Measurements from ENCODE around the gene GALNS.

The GALNS gene

GRCh38 chr16:88869673-88869980 is 12.9 kb upstream of the GALNS start:
- FAIRE-seq = no peak
- TF ChIP-seq POU2F2 (IDR thresholded peaks at IDR 0.05; ENCODE audit: low read depth, low read length) (no peak), PAX5 (IDR thresholded peaks at IDR 0.05; ENCODE audit: insufficient read depth, low read length, severe bottlenecking) (no peak), POLR2A (IDR thresholded peaks at IDR 0.05; ENCODE audit: low read depth, low read length) (no peak), SPI1 (IDR thresholded peaks at IDR 0.05; ENCODE audit: low read depth, low read length) (no peak), POLR2AphosphoS5 (IDR thresholded peaks at IDR 0.05; ENCODE audit: low read depth, low read length) (no peak), TAF1 (IDR thresholded peaks at IDR 0.05; ENCODE audit: low read depth, low read length) (no peak)

DNA sequence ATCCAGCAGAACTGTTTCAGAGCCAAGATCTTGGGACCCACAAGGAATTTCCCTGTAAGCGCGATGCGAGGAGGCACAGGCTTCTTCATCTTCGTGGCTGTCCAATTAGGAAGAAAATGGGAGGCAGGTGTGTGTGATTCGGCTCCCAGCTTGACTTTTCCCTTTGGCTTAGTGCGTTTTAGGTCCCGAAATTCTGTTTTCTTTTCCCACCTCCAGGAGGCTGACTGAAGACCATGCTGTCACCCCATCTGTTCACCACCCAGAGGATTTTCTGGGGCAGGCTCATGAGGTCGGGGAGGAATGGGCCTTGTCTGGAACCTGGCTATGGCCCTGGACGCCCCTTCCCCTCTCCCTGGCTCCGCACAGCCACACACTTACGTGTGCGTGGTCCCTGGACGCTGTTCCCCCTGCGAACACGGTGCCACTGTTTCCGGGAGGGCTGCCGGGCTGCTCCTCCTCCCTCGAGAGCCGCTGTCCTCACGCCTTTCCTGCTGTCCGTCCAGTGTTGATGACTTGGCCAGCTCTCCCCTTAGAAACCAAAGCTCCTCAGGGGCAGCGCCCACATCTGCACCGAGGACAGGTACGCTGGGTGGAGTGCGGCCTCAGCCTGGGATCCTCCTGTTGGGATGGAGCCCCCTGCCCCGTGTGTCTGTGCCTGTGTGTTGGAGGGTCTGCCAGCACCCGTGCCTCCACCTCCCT is 12.4 kb upstream of the GALNS start:
- no peak for DNase-seq (ENCODE audit: insufficient read length, low spot score)
- no peak for TF ChIP-seq TAF1 (IDR thresholded peaks at IDR 0.05; ENCODE audit: low read depth, low read length)
- TF ChIP-seq POLR2AphosphoS5 (IDR thresholded peaks at IDR 0.05; ENCODE audit: low read depth, low read length) = no peak
- no peak for TF ChIP-seq POU2F2 (IDR thresholded peaks at IDR 0.05; ENCODE audit: low read depth, low read length)
- TF ChIP-seq SPI1 (IDR thresholded peaks at IDR 0.05; ENCODE audit: low read depth, low read length) = no peak
- TF ChIP-seq POLR2A (IDR thresholded peaks at IDR 0.05; ENCODE audit: low read depth, low read length) = no peak
- no peak for TF ChIP-seq PAX5 (IDR thresholded peaks at IDR 0.05; ENCODE audit: insufficient read depth, low read length, severe bottlenecking)
- no peak for FAIRE-seq

More at GRCh38 chr16:88869673-88869980, 12.9 kb upstream of the GALNS start:
- no peak for DNase-seq (ENCODE audit: insufficient read length, low spot score)

DNA sequence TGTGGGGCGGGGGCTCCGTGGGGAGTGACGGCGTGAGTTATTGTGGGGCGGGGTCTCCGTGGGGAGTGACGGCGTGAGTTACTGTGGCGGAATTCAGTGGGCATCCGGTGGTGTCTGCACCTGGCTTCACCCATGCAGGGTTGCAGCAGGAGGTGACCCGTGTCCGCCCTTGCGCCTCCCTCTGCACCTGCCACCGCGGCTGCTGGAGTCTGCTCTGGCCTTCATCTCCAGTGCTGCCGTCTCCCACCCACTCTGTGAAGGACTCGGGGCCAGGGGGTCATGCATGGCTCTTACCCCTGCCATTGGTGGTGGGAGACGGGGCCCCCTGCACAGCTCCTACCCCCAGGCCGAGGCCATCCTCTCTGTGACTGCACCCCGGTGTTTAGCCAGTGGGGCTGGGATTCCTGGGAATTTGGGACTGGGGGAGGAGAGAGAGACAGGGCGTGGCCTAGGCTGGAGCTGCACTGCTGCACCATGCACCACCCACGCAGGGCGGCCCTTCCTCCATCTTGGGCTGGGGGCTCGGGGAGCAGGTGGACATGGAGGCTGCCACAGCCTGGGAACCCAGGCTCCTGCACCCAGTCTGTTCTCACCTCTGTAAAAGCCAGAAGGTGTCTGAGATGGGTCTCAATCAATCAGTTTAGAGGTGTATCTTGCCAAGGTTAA is 11.0 kb upstream of the GALNS start:
- no peak for TF ChIP-seq TAF1 (IDR thresholded peaks at IDR 0.05; ENCODE audit: low read depth, low read length)
- FAIRE-seq (no peak), DNase-seq (ENCODE audit: insufficient read length, low spot score) (no peak)

- no peak for DNase-seq (ENCODE audit: insufficient read length, low spot score)
- FAIRE-seq = no peak
- TF ChIP-seq PAX5 (IDR thresholded peaks at IDR 0.05; ENCODE audit: insufficient read depth, low read length, severe bottlenecking) (no peak), POLR2AphosphoS5 (IDR thresholded peaks at IDR 0.05; ENCODE audit: low read depth, low read length) (no peak), SPI1 (IDR thresholded peaks at IDR 0.05; ENCODE audit: low read depth, low read length) (no peak), POU2F2 (IDR thresholded peaks at IDR 0.05; ENCODE audit: low read depth, low read length) (no peak), POLR2A (IDR thresholded peaks at IDR 0.05; ENCODE audit: low read depth, low read length) (no peak), TAF1 (IDR thresholded peaks at IDR 0.05; ENCODE audit: low read depth, low read length) (no peak)
These were observed 9.6 kb upstream of the GALNS start, which contains the start of gene PABPN1L for GRCh38 chr16:88866151-88866920. PABPN1L (minus strand) TSS chr16:88866660; CDS start chr16:88866606, 54 bp downstream.

- no peak for DNase-seq (ENCODE audit: insufficient read length, low spot score)
- TF ChIP-seq POU2F2 (IDR thresholded peaks at IDR 0.05; ENCODE audit: low read depth, low read length) (no peak), POLR2AphosphoS5 (IDR thresholded peaks at IDR 0.05; ENCODE audit: low read depth, low read length) (no peak), TAF1 (IDR thresholded peaks at IDR 0.05; ENCODE audit: low read depth, low read length) (no peak), POLR2A (IDR thresholded peaks at IDR 0.05; ENCODE audit: low read depth, low read length) (no peak), SPI1 (IDR thresholded peaks at IDR 0.05; ENCODE audit: low read depth, low read length) (no peak), PAX5 (IDR thresholded peaks at IDR 0.05; ENCODE audit: insufficient read depth, low read length, severe bottlenecking) (no peak)
- no peak for FAIRE-seq
These were observed 9.0 kb upstream of the GALNS start for GRCh38 chr16:88865742-88866141.

GRCh38 chr16:88865310-88865709 is 8.6 kb upstream of the GALNS start:
- no peak for TF ChIP-seq POU2F2 (IDR thresholded peaks at IDR 0.05; ENCODE audit: low read depth, low read length)
- no peak for TF ChIP-seq TAF1 (IDR thresholded peaks at IDR 0.05; ENCODE audit: low read depth, low read length)
- no peak for TF ChIP-seq SPI1 (IDR thresholded peaks at IDR 0.05; ENCODE audit: low read depth, low read length)
- TF ChIP-seq POLR2A (IDR thresholded peaks at IDR 0.05; ENCODE audit: low read depth, low read length) = no peak
- TF ChIP-seq PAX5 (IDR thresholded peaks at IDR 0.05; ENCODE audit: insufficient read depth, low read length, severe bottlenecking) = no peak
- no peak for TF ChIP-seq POLR2AphosphoS5 (IDR thresholded peaks at IDR 0.05; ENCODE audit: low read depth, low read length)
- FAIRE-seq = no peak
- DNase-seq (ENCODE audit: insufficient read length, low spot score) = no peak

DNA sequence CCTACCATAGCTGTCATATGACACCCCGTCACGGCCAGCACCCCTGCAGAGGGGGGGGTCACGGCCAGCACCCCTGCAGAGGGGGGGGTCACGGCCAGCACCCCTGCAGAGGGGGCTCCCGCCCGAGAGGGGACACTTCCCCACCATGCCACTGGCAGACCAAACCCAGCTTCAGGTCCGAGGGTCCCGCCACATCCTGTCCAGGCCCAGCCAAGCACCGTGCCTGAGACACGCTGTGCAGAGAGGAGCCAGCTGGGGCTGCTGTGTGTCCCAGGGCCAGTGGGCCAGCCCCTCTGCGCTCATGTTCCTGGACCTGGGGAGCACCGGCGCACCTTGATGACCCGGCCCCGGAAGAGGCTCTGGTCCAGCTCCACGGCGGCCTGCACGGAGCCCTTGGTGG is 7.8 kb upstream of the GALNS start:
- FAIRE-seq (no peak), DNase-seq (ENCODE audit: insufficient read length, low spot score) (no peak)
- TF ChIP-seq SPI1 (IDR thresholded peaks at IDR 0.05; ENCODE audit: low read depth, low read length) (no peak), POLR2AphosphoS5 (IDR thresholded peaks at IDR 0.05; ENCODE audit: low read depth, low read length) (no peak), POLR2A (IDR thresholded peaks at IDR 0.05; ENCODE audit: low read depth, low read length) (no peak), PAX5 (IDR thresholded peaks at IDR 0.05; ENCODE audit: insufficient read depth, low read length, severe bottlenecking) (no peak), POU2F2 (IDR thresholded peaks at IDR 0.05; ENCODE audit: low read depth, low read length) (no peak), TAF1 (IDR thresholded peaks at IDR 0.05; ENCODE audit: low read depth, low read length) (no peak)

DNA sequence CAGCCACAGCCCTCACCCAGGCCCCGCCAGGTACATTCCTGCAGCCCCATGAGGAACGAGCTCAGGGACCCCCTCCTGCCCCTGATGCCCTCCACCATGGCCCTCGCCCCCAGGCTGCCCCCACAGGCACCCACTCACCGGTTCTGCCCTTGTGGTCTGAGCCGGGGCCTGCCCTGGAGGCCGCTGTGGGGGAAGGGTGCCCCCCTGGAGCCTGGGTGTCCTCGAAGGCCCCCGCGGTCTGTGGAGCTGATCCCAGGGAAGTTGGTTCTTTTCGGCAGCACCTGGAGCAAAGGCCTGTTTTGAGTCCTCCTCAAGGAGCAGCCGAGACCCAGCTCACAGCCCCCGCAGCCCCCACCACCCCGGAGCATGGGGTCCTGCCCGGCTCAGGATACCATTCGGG is 7.4 kb upstream of the GALNS start:
- FAIRE-seq (no peak), DNase-seq (ENCODE audit: insufficient read length, low spot score) (no peak)
- TF ChIP-seq POLR2AphosphoS5 (IDR thresholded peaks at IDR 0.05; ENCODE audit: low read depth, low read length) = no peak
- no peak for TF ChIP-seq POLR2A (IDR thresholded peaks at IDR 0.05; ENCODE audit: low read depth, low read length)
- no peak for TF ChIP-seq POU2F2 (IDR thresholded peaks at IDR 0.05; ENCODE audit: low read depth, low read length)
- TF ChIP-seq PAX5 (IDR thresholded peaks at IDR 0.05; ENCODE audit: insufficient read depth, low read length, severe bottlenecking) = no peak
- no peak for TF ChIP-seq TAF1 (IDR thresholded peaks at IDR 0.05; ENCODE audit: low read depth, low read length)
- no peak for TF ChIP-seq SPI1 (IDR thresholded peaks at IDR 0.05; ENCODE audit: low read depth, low read length)

DNA sequence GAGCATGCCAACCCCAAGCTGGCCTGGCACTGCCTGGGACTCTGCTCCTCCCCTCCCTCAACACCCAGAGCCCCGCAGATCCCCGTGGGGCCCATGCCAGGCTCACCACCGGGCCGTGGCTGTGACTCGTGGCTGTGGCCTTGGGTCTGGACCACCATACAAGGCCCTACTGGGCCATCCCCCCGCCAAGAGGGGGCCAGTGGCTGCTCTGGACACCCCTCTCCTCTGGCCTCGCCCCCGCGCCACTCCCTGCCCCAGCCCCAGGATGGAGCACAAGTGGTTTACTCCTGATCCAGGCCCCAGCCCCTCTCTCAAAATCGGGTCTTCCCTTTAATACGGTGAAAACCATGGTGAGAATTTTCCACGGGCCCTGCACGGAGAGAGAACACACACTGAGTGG is 6.7 kb upstream of the GALNS start:
- TF ChIP-seq POLR2A (IDR thresholded peaks at IDR 0.05; ENCODE audit: low read depth, low read length) (no peak), TAF1 (IDR thresholded peaks at IDR 0.05; ENCODE audit: low read depth, low read length) (no peak), PAX5 (IDR thresholded peaks at IDR 0.05; ENCODE audit: insufficient read depth, low read length, severe bottlenecking) (no peak), POU2F2 (IDR thresholded peaks at IDR 0.05; ENCODE audit: low read depth, low read length) (no peak), SPI1 (IDR thresholded peaks at IDR 0.05; ENCODE audit: low read depth, low read length) (no peak), POLR2AphosphoS5 (IDR thresholded peaks at IDR 0.05; ENCODE audit: low read depth, low read length) (no peak)
- FAIRE-seq (no peak), DNase-seq (ENCODE audit: insufficient read length, low spot score) (no peak)
